Keratinocyte (primary cell): Measurements from ENCODE around the gene SCYGR6. TPM values are rescaled to one million over a fixed set of nuclear protein-coding genes. Genes with fewer than 3 reads are reported as not detected.

Experiments
- DNase-seq: peaks from one replicate; pipeline ENCODE4 v3.0.0-alpha.2; 2011; ENCODE audit warnings: low read depth, missing footprints, low spot score
- FAIRE-seq: peaks from 2 replicates; lab custom pipeline; 2011; peaks lifted over from hg19 to GRCh38; lab: Jason Lieb, UNC
- H2AFZ ChIP-seq: 2 replicates; pipeline ENCODE4 v1.6.0; 2012; ENCODE audit warnings: low read length, control low read depth, inconsistent platforms; ENCODE audit not compliant: control insufficient read depth
- H3K27ac ChIP-seq: 2 replicates; pipeline ENCODE4 v1.5.1; 2011; ENCODE audit warnings: low read length; ENCODE audit not compliant: control insufficient read depth, insufficient read depth
- H3K27me3 ChIP-seq: 3 replicates; pipeline ENCODE4 v1.6.0; 2011; ENCODE audit warnings: low read length; ENCODE audit not compliant: control insufficient read depth, insufficient read depth; ENCODE audit errors: extremely low read depth
- H3K36me3 ChIP-seq, 2 experiments: 2 replicates in 1 of 2; 3 replicates in 1 of 2; pipeline ENCODE4 v1.5.1; 2011; ENCODE audit warnings: low read length in 2 of 2, mild to moderate bottlenecking in 1 of 2; ENCODE audit not compliant: control insufficient read depth in 2 of 2, insufficient read depth in 2 of 2; ENCODE audit errors: extremely low read depth in 1 of 2
- H3K4me1 ChIP-seq: 3 replicates; pipeline ENCODE4 v1.5.1; 2011; ENCODE audit warnings: low read length; ENCODE audit not compliant: control insufficient read depth, insufficient read depth; ENCODE audit errors: extremely low read depth
- H3K4me2 ChIP-seq: 3 replicates; pipeline ENCODE4 v1.6.0; 2011; ENCODE audit warnings: low read depth, low read length; ENCODE audit not compliant: control insufficient read depth, insufficient read depth; ENCODE audit errors: extremely low read depth
- H3K4me3 ChIP-seq, 3 experiments: fragments of 200-600 bp in 1 of 3; sonication (generic) in 1 of 3; 2 replicates in 2 of 3; 3 replicates in 1 of 3; pipeline ENCODE4 v1.5.1; 2011 to 2016; ENCODE audit warnings: low read length in 3 of 3, mild to moderate bottlenecking in 3 of 3, control low read depth in 2 of 3, inconsistent platforms in 1 of 3, low read depth in 1 of 3, mixed read lengths in 1 of 3, mixed run types in 1 of 3, moderate library complexity in 1 of 3; ENCODE audit not compliant: control insufficient read depth in 2 of 3, insufficient read depth in 2 of 3; ENCODE audit errors: extremely low read depth in 1 of 3
- H3K79me2 ChIP-seq: 2 replicates; pipeline ENCODE4 v1.6.0; 2012; ENCODE audit warnings: low read length; ENCODE audit not compliant: control insufficient read depth, insufficient read depth
- H3K9ac ChIP-seq: 3 replicates; pipeline ENCODE4 v1.6.0; 2011; ENCODE audit warnings: low read length; ENCODE audit not compliant: control insufficient read depth, insufficient read depth; ENCODE audit errors: extremely low read depth
- H3K9me1 ChIP-seq: 3 replicates; pipeline ENCODE4 v1.6.0; 2011; ENCODE audit warnings: low read length; ENCODE audit not compliant: control insufficient read depth, insufficient read depth; ENCODE audit errors: extremely low read depth
- H3K9me3 ChIP-seq: 2 replicates; pipeline ENCODE4 v1.5.1; 2012; ENCODE audit warnings: low read depth, low read length; ENCODE audit not compliant: control insufficient read depth
- H4K20me1 ChIP-seq: 3 replicates; pipeline ENCODE4 v1.6.0; 2011; ENCODE audit warnings: low read length; ENCODE audit not compliant: control insufficient read depth, insufficient read depth; ENCODE audit errors: extremely low read depth
- EZH2 ChIP-seq: IDR thresholded peaks from one replicate; pipeline ENCODE4 v1.6.1; 2012; ENCODE audit warnings: inconsistent platforms, mild to moderate bottlenecking, low read length, moderate library complexity
- dilution Hi-C: fragments of 300-500 bp; cut with MboI; formaldehyde crosslinking; loops from one replicate; pipeline ENCODE4 v1.7.0; 2020; ENCODE audit warnings: low sequenced_read_pairs; ENCODE audit not compliant: extremely low pct_ligation_motif_present
- polyA plus RNA-seq, 5 experiments: library from polyadenylated mRNA; depleted of rRNA in 3 of 5; stranded (reverse) in 3 of 5; stranded (forward) in 1 of 5; unstranded in 1 of 5; fragments of >200 nt; gene quantifications; 1 replicate in 1 of 5; 2 replicates in 3 of 5; 3 replicates in 1 of 5; pipeline versions ENCODE4 v1.2.1 to v1.2.3, GENCODE V29; 2011 to 2012; ENCODE audit warnings: missing spikeins in 2 of 5, low read depth in 1 of 5, low replicate concordance in 1 of 5
- TF ChIP-seq, protein P1 (sequence below), 3 experiments: IDR thresholded peaks in 1 of 3; conservative IDR thresholded peaks in 1 of 3; optimal IDR thresholded peaks in 1 of 3; 2 replicates in 2 of 3; 3 replicates in 1 of 3; pipeline versions ENCODE3 to v1.5.1; 2011; ENCODE audit warnings: low read length in 3 of 3, mild to moderate bottlenecking in 3 of 3, moderate library complexity in 2 of 3, control low read depth in 1 of 3, inconsistent platforms in 1 of 3; ENCODE audit not compliant: insufficient read depth in 2 of 3; ENCODE audit errors: extremely low read depth in 1 of 3

SCYGR6 gene
- polyA plus RNA-seq, 1 donor (not counting 4 experiments of a cell fraction or from before 2014, with no cell fraction given): not detected

GRCh38 chr2:227720680-227721079, 3.9 kb downstream of the SCYGR6 start:
- Histone ChIP-seq H3K4me2 (no peak overlapping the region), H2AFZ (no peak overlapping the region), H3K36me3 (no peaks in the 10 kb centered on the region), H3K9me1 (no peaks in the 10 kb centered on the region), H3K4me3 (no peak overlapping the region), H4K20me1 (no peaks in the 10 kb centered on the region), H3K27me3 (no peaks in the 10 kb centered on the region), H3K9me3 (no peaks in the 10 kb centered on the region), H3K4me1 (no peaks in the 10 kb centered on the region), H3K27ac (no peak overlapping the region), H3K9ac (no peak overlapping the region), H3K79me2 (no peaks in the 10 kb centered on the region)
- DNase-seq: no peak
- dilution Hi-C loops: no loop called here
- FAIRE-seq: no peak
- TF ChIP-seq EZH2: no peak
- TF ChIP-seq, protein P1, sequence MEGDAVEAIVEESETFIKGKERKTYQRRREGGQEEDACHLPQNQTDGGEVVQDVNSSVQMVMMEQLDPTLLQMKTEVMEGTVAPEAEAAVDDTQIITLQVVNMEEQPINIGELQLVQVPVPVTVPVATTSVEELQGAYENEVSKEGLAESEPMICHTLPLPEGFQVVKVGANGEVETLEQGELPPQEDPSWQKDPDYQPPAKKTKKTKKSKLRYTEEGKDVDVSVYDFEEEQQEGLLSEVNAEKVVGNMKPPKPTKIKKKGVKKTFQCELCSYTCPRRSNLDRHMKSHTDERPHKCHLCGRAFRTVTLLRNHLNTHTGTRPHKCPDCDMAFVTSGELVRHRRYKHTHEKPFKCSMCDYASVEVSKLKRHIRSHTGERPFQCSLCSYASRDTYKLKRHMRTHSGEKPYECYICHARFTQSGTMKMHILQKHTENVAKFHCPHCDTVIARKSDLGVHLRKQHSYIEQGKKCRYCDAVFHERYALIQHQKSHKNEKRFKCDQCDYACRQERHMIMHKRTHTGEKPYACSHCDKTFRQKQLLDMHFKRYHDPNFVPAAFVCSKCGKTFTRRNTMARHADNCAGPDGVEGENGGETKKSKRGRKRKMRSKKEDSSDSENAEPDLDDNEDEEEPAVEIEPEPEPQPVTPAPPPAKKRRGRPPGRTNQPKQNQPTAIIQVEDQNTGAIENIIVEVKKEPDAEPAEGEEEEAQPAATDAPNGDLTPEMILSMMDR (optimal IDR thresholded peaks at IDR 0.05 in 1 of 3, IDR thresholded peaks at IDR 0.05 in 1 of 3, conservative IDR thresholded peaks at IDR 0.05 in 1 of 3; ENCODE audit: extremely low read depth in 1 of 3, insufficient read depth in 2 of 3, low read length in 3 of 3): no peak

DNA sequence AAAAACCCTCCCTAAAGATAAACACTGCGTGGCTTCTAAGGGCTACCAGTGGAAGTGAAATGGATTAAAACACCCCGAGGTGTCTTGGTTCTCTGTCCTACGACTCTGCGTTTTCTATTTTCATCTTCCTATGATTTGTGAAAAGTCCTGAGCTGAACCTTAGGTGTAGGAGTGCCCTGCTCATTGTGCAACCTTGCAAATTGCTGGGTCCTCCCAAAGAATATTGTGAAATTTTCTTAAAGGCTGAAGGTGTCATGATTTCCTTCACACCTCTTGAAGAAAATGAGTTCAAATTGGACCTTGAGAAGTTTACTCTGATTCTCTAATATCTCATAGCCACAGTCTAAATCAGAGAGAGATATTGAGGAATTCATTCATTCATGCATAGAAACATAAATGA, 4.9 kb downstream of the SCYGR6 start:
- Histone ChIP-seq H3K4me1 (no peaks in the 10 kb centered on the region), H3K36me3 (no peaks in the 10 kb centered on the region), H4K20me1 (no peaks in the 10 kb centered on the region), H3K79me2 (no peaks in the 10 kb centered on the region), H3K9ac (no peak overlapping the region), H3K27me3 (no peaks in the 10 kb centered on the region), H2AFZ (no peak overlapping the region), H3K4me2 (no peak overlapping the region), H3K4me3 (no peak overlapping the region), H3K9me3 (no peaks in the 10 kb centered on the region), H3K9me1 (no peaks in the 10 kb centered on the region), H3K27ac (no peak overlapping the region)
- dilution Hi-C loops: no loop called here
- no peak for TF ChIP-seq EZH2
- TF ChIP-seq, protein P1 (optimal IDR thresholded peaks at IDR 0.05 in 1 of 3, IDR thresholded peaks at IDR 0.05 in 1 of 3, conservative IDR thresholded peaks at IDR 0.05 in 1 of 3; ENCODE audit: extremely low read depth in 1 of 3, insufficient read depth in 2 of 3, low read length in 3 of 3): no peak
- DNase-seq (no peak), FAIRE-seq (no peak)
